NCI-H2196 (cell line): ENCODE measurements around the gene NOS1.
"Not testable (repeated sequence)": the region's sequence is repeated elsewhere in the genome, so short reads cannot be mapped to it uniquely, and the experiment has no call there.

Experiments
- DNase-seq: peaks from one replicate; lab custom pipeline; 2025; ENCODE audit not compliant: unreplicated experiment; lab: John Stamatoyannopoulos, UW

NOS1 gene

GRCh38 chr12:117181468-117181843 lies 180.0 kb downstream of the NOS1 start:
- not testable (repeated sequence) for DNase-seq

DNA sequence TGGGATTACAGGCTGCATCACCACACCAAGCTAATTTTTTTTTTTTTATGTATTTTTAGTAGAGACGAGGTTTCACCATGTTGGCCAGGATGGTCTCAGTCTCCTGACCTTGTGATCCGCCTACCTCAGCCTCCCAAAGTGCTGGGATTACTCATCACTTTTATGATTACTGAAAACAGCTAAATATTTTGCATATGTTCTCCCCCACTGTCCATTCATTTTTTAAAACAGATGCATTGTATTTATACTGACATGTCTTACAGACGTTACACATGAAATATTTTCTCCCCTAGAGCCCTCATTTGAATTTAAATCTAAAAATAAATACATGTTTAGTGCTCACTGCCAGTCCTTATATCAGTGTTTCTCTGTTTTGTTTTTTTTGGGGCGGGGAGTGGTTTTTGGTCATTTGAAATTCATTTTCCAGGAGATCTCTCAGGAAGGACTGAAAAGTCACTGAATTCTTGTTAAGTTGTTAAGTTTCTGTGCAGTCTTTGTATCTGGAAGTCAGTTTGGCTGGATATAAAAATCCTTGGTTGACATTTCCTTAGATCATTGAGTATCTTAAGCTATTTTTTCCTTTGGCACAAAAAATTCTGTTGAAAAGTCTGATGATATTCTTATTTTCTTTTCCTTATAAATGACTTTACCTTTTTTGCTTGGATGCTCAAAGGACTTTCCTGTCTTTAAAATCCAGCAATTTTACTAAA lies 180.5 kb downstream of the NOS1 start:
- no peak for DNase-seq

GRCh38 chr12:117178745-117179144 lies 182.7 kb downstream of the NOS1 start:
- no peak for DNase-seq

DNA sequence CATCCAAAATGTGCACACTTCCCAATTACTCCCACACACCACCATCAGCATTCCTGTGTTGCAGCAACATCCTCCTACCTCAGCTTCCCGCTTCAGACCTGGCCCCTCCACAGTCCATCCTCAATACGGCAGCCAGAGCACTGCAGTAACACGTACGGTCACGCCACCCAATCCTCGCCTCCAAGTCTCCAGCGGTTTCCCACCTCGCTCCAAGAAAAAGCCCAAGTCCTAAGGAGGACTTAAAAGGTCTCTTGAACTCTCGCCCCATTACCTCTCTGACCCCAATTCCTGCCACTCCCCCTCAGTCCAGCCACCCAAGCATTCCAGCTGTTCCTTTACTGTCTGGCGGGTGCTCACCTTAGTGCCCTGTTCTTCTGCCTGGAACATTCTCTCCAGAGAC lies 183.1 kb downstream of the NOS1 start:
- no peak for DNase-seq

GRCh38 chr12:117172168-117172567 lies 189.3 kb downstream of the NOS1 start:
- DNase-seq = no peak

DNA sequence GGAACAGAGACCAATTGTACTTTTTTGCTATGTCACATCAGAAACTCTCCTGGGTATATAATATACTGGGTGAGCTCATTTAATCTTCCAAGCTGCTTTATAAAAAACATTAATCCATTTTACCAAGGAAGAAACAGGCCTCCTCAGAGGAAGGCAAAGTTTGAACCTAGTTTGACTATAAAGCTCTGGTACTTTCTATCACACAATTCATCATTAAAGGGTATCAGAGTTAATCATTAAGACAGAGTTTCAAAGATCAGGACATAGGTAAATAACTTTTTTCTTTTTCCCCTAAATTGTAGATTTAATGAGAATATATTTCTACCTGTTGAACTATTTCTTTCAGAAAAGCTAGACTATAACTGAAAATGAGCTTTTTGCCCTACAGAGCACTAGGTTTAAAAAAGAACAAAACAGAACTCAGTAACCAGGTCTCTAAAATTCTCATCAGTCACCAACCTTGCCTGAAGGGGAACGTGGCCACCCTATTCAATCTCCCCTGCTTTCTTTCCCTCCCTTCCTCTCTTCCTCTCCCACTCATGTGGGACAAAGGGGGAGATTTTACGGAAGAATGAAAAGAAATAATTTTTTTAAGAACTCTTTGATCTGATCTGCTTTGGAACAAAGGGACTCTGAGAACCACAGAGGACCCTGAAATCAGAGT lies 189.8 kb downstream of the NOS1 start:
- DNase-seq = no peak

- DNase-seq = no peak
Observed at GRCh38 chr12:117169548-117169947, 191.9 kb downstream of the NOS1 start.

- no peak for DNase-seq
Observed at GRCh38 chr12:117168976-117169375, 192.4 kb downstream of the NOS1 start.

DNA sequence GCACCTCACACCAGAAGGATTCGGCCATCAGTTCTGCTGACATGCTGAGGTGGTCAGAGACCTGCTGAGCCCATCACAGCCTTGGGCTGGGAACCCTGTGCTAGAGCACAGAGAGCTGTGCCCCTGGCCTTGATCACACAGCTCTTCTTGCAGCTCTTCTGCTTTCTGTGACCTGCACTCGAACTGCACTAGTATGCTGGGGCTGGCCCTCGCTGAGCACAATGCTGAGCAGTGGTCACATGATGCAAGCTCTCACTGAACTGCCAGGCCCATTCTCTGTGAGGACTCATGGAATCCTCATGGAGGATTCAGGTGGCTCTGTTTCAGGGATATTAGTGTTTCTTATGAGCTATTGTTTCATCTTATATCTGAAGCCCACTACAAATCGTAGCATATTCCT lies 193.7 kb downstream of the NOS1 start:
- DNase-seq = no peak

DNA sequence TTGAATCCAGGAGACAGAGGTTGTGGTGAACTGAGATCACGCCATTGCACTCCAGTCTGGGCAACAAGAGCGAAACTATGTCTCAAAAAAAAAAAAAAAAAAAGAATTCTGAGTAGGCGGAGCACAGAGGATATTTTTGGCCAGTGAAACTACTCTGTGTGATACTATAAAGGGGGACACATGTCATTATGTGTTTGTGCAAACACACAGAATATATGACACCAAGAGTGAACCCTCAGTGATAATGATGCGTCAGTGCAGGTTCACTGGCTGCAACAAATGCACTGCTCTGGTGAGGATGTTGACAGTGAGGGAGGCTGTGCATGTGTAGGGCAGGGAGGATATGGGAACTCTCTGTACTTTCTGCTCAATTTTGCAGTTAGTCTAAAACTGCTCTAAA lies 195.3 kb downstream of the NOS1 start:
- no peak for DNase-seq

- DNase-seq = peak; percentile 80
Observed at GRCh38 chr12:117165342-117165741, 196.1 kb downstream of the NOS1 start.

DNA sequence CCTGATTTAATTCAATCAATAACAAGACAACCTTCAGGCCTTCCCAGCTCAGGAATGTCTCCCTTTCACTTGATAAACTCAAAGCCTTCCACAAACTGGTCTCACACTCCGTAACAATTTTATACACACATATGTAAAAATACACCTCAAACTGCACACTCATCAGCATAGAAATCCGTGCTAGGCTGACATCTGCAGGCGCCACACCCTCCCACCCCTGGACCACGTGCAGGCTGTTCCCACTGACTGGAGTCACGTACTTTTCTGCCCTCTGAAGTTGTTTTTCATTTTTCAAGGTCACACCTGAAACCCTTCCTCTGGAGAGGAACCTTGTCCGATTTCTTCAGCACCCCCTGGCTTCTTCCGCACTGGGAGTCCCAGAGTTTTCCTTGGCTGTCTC lies 198.8 kb downstream of the NOS1 start:
- no peak for DNase-seq

DNA sequence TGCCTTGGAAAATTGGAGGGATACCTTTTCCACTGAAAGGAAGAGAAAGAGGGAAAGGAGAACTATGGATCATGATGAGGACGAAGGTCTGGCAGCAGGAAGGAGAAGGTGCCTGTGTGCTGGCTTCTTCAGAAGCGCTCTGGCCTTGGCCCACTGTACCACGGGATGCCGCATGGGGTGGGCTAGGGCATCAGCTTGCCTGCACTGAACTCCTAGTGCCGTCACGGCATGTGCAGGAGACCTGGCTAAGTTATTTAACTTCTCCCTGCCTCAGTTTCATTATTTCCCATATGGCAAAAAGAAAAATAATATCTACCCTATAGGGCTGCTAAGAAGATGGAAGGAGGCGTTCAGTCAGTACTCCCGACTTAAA lies 199.3 kb downstream of the NOS1 start:
- DNase-seq = no peak

DNA sequence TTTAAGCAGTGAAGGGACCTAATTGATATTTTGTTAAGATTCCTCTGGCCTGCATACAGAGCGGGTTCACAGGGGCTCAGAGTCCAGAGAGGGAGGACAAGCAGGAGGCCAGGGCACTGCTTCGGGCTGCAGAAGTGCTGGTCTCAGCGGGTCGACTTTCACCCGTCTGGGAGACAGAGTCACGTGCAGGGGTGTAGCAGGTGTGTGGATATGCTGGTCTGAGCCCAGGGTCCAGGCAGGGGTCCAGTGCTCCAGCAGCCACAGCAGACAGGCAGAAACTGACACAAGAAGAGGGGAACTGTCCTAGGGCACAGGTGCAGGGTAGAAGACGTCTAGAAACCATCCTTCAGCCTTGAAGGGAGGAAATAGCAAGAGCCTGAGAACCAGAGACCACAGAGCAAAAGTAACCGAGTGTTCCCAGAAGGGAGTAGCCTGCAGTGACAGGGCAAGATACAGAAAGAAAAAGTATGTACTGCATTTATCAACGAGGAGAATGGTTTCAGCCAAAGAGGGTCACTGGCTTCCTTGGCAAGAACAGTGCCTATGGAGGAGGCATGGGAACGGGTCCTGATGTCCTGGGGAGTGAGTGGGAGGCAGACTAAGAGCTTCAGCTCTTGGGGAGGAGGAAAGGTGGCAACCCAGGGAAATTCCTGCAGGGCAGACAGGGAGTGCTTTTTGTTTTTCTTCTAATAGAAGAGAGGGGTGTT lies 199.8 kb downstream of the NOS1 start:
- DNase-seq = no peak

DNA sequence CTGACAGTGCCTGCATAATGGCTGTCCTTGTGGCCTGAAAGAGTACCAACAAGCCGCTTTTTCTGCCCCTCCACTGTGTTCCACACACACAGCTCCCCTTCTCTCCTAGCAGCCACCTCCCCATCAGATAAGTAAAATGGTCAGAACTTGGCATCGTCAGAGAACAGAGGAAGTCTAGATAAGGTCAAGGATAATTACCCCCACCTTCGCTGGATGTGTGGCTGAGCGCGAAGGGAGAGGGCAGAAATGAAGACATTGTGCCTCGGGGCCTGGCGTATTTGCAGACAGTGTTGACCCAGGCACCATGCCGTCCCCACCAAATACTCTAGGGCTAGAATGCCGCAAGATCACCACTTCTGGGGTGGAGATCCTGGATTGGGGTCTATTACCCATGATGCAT lies 201.8 kb downstream of the NOS1 start:
- no peak for DNase-seq

DNA sequence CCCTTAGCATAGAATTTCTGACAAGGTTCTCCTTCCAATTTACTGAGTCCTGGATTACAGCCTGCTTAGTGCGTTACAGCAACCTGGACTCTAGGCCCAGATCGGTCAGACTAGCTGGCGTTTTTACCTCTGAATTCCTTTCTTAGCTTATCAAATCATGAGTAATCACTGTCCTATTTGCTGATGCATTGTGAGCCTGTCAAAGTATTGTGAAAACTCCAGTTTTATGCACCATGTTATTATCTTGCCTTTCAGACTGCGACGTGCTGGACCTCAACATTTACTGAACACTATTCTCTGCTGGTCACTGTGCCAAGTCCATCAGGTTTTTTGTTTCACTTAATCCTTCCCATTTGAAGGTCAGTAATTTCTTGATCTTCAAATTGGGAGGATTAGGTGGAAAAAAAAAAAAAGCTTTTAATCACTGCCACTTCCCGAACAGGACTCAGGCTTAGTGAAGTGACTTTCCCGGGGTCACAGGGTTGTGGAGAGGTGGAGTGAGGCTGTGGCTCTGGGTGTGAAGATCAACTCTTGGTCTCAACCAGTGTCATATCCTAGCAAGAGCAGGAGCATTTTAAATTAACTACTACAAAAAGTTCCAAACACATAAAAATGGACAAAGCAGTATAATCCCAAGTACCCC lies 202.4 kb downstream of the NOS1 start:
- no peak for DNase-seq
